ENCODE data around the gene FUT3. TPM values are rescaled to one million over a fixed set of nuclear protein-coding genes. Genes with fewer than 3 reads are reported as not detected.

FUT3 gene
- total and polyA plus RNA-seq, 8 donors: 3.3 to 13.9 (median 7.9) TPM

DNA sequence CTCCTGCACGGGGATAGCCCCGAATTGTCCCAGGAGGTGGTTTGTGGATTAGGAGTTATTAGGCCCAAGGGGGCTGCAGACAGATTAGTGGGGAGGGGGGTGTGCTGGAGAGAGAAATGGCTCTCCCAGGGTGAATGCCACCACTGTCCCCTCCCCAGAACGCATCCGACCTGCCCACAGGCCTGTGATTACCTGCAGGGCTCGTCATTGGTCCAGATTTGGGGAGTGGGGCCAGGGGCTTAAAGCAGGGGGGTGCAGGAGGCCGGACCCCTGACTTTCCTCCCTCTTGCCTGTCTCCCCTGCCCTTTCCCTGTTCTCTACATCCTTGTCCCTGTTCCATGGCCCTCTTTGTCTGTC lies 45.1 kb downstream of the FUT3 start:
- intact Hi-C loops (cut with DNase I): loop anchor here in 1 of 3 donors (5.0 kb wide), 1 partner anchor 86 kb away; no protein-coding TSS in a partner anchor
- DNase-seq (peak in 3 of 6 donors; percentile 24 to 62 (median 41)), ATAC-seq (no peak), FAIRE-seq (no peak)
- Histone ChIP-seq H3K4me3 (peak overlapping the region in 3 of 4 donors; percentile 52 to 61 (median 55)), H3K27me3 (no peaks in the 10 kb centered on the region), H3K9me3 (no peaks in the 10 kb centered on the region), H3K36me3 (no peaks in the 10 kb centered on the region), H3K4me1 (peaks cover 0 to 5% (median 0%) of the 10 kb centered on the region in 3 donors), H3K27ac (peak overlapping the region in 1 of 4 donors; percentile 71)
- TF ChIP-seq, protein P1, sequence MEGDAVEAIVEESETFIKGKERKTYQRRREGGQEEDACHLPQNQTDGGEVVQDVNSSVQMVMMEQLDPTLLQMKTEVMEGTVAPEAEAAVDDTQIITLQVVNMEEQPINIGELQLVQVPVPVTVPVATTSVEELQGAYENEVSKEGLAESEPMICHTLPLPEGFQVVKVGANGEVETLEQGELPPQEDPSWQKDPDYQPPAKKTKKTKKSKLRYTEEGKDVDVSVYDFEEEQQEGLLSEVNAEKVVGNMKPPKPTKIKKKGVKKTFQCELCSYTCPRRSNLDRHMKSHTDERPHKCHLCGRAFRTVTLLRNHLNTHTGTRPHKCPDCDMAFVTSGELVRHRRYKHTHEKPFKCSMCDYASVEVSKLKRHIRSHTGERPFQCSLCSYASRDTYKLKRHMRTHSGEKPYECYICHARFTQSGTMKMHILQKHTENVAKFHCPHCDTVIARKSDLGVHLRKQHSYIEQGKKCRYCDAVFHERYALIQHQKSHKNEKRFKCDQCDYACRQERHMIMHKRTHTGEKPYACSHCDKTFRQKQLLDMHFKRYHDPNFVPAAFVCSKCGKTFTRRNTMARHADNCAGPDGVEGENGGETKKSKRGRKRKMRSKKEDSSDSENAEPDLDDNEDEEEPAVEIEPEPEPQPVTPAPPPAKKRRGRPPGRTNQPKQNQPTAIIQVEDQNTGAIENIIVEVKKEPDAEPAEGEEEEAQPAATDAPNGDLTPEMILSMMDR (IDR thresholded peaks at IDR 0.05): peak in 1 of 4 donors; percentile 3
- 27% methylated on average over 6 of the region's 6 CpGs for WGBS, 2 donors

DNA sequence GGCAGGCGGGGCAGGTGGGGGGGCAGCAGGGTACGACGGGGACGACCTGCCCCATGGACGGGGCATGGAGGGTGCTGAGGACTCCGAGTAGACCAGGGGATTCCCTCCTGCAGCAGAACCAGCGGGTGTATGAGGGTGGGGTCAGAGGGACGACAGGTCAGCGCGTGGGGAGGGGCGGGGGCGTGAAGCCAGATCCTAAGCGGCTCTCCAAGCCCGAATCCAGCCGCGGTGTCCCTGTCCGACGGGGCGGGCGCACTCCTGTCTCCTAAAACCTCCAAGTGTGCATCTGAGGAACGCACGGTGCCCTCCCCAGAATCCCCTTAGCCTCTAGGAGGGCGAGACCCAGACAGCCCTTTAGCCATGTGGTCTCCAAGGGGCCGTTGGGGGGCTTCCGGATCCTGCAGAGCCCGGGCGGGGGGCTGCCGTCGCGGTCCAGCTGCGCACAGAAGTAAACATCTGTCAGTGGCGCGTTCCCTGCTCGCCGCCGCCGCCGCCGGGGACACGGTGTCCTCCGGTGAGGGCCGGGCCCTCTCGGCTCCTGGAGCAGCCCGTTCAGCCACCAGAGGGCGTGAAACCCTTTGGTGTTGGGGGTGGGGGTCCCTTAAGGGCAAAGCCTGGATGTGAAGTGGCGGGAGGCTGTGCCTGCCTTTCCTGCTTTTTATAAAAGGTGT lies 45.7 kb downstream of the FUT3 start:
- intact Hi-C loops (cut with DNase I): loop anchor here in 1 of 3 donors (5.0 kb wide), 1 partner anchor 87 kb away; no protein-coding TSS in a partner anchor
- TF ChIP-seq, protein P1 (IDR thresholded peaks at IDR 0.05): peak; percentile 76 to 85 (median 80)
- peak overlapping the region; percentile 30 to 61 (median 54) for H3K4me3 ChIP-seq
- peaks cover 0 to 10% (median 0%) of the 10 kb centered on the region in 3 donors for H3K4me1 ChIP-seq
- ATAC-seq (peak; percentile 62 to 73 (median 67)), DNase-seq (peak; percentile 75 to 94 (median 90)), FAIRE-seq (no peak)
- WGBS, 2 donors: 1% methylated on average over 40 to 46 of the region's 46 CpGs
- peak overlapping the region; percentile 33 to 78 (median 65) for H3K27ac ChIP-seq
- H3K27me3 ChIP-seq: no peaks in the 10 kb centered on the region
- H3K36me3 ChIP-seq: no peaks in the 10 kb centered on the region
- no peaks in the 10 kb centered on the region for H3K9me3 ChIP-seq

DNA sequence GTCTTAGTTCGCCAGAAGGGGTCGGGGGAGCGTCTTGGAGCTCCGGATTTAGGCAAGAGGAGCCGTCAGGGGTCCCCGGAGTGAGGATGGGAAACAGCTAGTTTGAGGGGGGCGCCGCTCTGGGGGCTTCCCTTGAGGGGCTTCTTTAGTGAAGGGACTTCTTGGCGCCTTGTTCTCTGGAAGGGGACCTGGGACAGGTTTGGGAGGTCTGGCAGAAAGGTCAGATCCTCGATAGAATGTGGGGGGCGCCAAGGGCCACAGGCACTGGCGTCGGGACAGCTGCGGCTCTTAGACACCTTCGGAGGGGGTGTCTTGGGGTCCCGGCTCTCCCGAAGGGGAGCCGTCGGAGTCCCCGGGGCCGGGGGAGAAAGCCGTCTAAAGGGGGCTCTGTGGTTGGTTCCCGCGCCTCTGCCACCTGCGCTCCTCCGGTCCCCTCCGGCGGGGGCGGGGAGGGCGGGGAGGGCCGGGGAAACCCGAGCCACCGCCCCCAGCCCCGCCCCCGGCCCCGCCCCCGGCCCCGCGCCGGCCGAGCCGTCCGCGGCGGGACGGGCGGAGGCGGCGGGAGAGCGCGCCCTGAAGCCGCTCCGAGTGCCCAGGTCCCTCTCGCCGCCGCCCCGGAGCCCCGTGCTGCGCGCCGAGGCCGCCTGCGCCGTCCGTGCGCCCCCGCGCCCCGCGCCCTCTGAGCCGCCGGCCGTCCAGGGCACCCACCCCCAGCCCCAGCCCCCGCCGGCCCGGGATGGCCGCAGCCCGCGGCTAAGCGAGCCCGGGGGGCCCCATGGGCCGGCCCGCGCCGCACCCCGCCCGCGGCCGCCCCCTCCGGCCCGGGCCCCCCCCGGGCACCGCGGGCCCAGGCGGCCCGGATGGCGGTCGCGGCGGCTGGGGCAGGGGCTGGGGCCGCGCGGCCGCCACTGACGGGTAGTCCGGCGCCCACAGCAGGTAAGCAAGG lies 46.5 kb downstream of the FUT3 start, which contains the start of gene NRTN:
Gene NRTN, plus strand, starts transcription at position 552 of the 946 bp plus-strand sequence. CDS start 19,099 bp downstream, outside the sequence.
- Histone ChIP-seq H3K27ac (peak within 1 kb of the TSS; percentile 33 to 78 (median 69)), H3K9me3 (no peaks in the 10 kb centered on the region), H3K36me3 (no peaks in the 10 kb centered on the region), H3K4me1 (peaks cover 0 to 18% (median 1%) of the 10 kb centered on the region in 3 donors), H3K4me3 (peak within 1 kb of the TSS; percentile 30 to 61 (median 54)), H3K27me3 (no peaks in the 10 kb centered on the region)
- intact Hi-C loops (cut with DNase I): loop anchor here in 1 of 3 donors (5.0 kb wide), 1 partner anchor 88 kb away; no protein-coding TSS in a partner anchor
- WGBS, 2 donors: 1% methylated on average over 34 to 103 of the region's 107 CpGs
- TF ChIP-seq, protein P1 (IDR thresholded peaks at IDR 0.05): no peak
- ATAC-seq (peak; percentile 73 to 78 (median 76)), FAIRE-seq (no peak), DNase-seq (peak; percentile 49 to 88 (median 74))

DNA sequence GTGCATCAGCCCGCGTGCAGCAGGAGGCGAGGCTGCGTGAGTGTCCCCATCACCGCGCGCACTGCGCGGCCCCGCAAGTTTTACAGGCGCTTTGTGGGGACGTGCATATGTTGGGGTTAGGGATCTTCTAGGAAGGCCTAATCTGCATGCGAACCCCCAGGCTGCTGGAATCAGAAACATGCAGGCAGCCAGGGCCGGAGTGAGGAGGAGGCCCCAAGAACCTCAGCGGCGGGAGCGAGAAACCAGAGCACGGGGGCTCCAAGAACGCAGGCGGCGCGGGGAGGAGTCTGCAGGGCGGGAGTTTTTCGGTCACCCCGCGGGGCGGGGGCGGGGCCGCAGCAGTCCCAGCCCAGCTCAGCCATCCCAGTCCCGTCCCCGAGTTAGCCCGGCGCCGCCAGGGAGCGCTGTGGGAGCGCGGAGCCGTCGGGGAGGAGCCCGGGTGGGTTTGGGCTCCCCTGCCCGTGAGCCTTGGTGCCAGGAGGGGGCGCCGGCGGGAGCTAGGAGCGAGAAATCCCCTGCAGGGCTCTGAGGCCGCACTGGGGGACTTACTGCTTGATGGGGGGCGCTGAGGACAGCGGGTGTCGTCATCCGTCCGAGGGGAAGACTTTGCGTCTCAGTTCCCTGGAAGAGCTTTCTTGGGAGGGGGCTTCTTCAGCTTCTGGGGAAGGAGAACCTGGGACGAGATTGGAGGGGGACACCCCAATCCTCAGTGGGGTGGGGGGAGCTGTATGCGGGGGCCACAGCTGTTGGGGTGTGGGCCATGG lies 47.3 kb downstream of the FUT3 start:
- peak; percentile 86 to 94 (median 89) for ATAC-seq
- Histone ChIP-seq H3K4me1 (peaks cover 1 to 21% (median 9%) of the 10 kb centered on the region in 3 donors), H3K27me3 (no peaks in the 10 kb centered on the region), H3K27ac (peak overlapping the region in 1 of 4 donors; percentile 67), H3K4me3 (peak overlapping the region in 2 of 4 donors; percentile 38 to 61), H3K9me3 (no peaks in the 10 kb centered on the region), H3K36me3 (no peaks in the 10 kb centered on the region)
- no peak for FAIRE-seq
- peak; percentile 89 to 99 (median 96) for DNase-seq
- TF ChIP-seq, protein P1 (IDR thresholded peaks at IDR 0.05): peak; percentile 94 to 97 (median 95)
- WGBS, 2 donors: 0 to 1% methylated on average over 49 to 54 of the region's 54 CpGs
- intact Hi-C loops (cut with DNase I): no loop called here
